ENCODE measurements around the gene SMARCC1. TPM values are rescaled to one million over a fixed set of nuclear protein-coding genes. Genes with fewer than 3 reads are reported as not detected.

The SMARCC1 gene
- total RNA-seq, 1 experiment from 2014 or later, result 249 TPM

DNA sequence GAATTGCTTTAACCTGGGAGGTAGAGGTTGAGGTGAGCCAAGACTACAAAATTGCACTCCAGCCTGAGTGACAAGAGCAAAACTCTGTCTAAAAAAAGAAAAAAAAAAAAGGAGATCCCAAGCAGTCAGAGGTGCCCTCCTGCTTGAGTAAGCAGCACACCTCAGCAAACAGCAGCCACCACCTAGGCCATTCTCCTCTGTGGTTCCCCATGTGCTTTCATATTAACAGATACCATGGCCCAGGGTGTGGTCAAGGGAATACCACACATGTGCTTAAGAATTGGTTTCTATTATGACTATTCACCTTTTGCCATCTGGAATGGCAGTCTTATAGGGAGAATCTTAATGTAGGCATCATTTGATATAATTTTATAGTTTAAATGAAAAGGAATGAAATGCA is 178.4 kb downstream of the SMARCC1 start (continued):
- no peak for TF ChIP-seq ZNF263 (CRISPR knock-in tag; IDR thresholded peaks at IDR 0.05; ENCODE audit: low read depth)
- TF ChIP-seq CREM (CRISPR knock-in tag; IDR thresholded peaks at IDR 0.05), result no peak
- no peak for TF ChIP-seq ELF4 (CRISPR knock-in tag; IDR thresholded peaks at IDR 0.05; ENCODE audit: low read depth)
- TF ChIP-seq TP53 (CRISPR knock-in tag; IDR thresholded peaks at IDR 0.05), result no peak
- TF ChIP-seq GRHL2 (CRISPR knock-in tag; IDR thresholded peaks at IDR 0.05; ENCODE audit: insufficient replicate concordance, severe bottlenecking), result no peak
- TF ChIP-seq ZNF138 (CRISPR knock-in tag; conservative IDR thresholded peaks at IDR 0.05), result no peak
- TF ChIP-seq, protein P1, sequence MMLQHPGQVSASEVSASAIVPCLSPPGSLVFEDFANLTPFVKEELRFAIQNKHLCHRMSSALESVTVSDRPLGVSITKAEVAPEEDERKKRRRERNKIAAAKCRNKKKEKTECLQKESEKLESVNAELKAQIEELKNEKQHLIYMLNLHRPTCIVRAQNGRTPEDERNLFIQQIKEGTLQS (CRISPR knock-in tag; conservative IDR thresholded peaks at IDR 0.05), result no peak

DNA sequence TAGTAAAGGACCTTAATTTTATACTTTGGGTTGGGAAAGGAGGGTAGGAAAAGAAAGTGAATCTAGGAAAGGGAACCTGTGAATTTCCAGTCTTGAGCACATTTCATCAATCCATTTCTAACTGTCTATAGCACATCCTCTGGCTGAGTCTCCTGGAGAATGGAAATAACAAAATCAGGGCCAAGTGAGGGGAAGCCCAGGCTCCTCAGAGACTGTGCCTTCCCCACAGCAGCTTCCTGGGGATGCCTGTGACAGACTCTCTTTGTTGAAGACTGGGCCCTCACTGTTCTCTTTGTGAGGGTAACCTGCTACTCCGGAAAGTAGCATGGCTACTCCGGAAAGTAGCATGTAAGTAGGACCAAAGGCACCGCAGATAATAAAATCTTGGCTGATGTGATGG is 180.4 kb downstream of the SMARCC1 start:
- DNase-seq (ENCODE audit: low spot score) (no peak), ATAC-seq (no peak)
- TF ChIP-seq, protein P2, sequence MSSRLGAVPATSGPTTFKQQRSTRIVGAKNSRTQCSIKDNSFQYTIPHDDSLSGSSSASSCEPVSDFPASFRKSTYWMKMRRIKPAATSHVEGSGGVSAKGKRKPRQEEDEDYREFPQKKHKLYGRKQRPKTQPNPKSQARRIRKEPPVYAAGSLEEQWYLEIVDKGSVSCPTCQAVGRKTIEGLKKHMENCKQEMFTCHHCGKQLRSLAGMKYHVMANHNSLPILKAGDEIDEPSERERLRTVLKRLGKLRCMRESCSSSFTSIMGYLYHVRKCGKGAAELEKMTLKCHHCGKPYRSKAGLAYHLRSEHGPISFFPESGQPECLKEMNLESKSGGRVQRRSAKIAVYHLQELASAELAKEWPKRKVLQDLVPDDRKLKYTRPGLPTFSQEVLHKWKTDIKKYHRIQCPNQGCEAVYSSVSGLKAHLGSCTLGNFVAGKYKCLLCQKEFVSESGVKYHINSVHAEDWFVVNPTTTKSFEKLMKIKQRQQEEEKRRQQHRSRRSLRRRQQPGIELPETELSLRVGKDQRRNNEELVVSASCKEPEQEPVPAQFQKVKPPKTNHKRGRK (CRISPR knock-in tag; IDR thresholded peaks at IDR 0.05; ENCODE audit: borderline replicate concordance), result no peak
- TF ChIP-seq ZNF396 (CRISPR knock-in tag; IDR thresholded peaks at IDR 0.05; ENCODE audit: borderline replicate concordance), result no peak
- TF ChIP-seq HMGA2 (CRISPR knock-in tag; IDR thresholded peaks at IDR 0.05), result no peak
- TF ChIP-seq, protein P3, sequence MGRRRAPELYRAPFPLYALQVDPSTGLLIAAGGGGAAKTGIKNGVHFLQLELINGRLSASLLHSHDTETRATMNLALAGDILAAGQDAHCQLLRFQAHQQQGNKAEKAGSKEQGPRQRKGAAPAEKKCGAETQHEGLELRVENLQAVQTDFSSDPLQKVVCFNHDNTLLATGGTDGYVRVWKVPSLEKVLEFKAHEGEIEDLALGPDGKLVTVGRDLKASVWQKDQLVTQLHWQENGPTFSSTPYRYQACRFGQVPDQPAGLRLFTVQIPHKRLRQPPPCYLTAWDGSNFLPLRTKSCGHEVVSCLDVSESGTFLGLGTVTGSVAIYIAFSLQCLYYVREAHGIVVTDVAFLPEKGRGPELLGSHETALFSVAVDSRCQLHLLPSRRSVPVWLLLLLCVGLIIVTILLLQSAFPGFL (CRISPR knock-in tag; IDR thresholded peaks at IDR 0.05; ENCODE audit: borderline replicate concordance), result no peak
- TF ChIP-seq, protein P4, sequence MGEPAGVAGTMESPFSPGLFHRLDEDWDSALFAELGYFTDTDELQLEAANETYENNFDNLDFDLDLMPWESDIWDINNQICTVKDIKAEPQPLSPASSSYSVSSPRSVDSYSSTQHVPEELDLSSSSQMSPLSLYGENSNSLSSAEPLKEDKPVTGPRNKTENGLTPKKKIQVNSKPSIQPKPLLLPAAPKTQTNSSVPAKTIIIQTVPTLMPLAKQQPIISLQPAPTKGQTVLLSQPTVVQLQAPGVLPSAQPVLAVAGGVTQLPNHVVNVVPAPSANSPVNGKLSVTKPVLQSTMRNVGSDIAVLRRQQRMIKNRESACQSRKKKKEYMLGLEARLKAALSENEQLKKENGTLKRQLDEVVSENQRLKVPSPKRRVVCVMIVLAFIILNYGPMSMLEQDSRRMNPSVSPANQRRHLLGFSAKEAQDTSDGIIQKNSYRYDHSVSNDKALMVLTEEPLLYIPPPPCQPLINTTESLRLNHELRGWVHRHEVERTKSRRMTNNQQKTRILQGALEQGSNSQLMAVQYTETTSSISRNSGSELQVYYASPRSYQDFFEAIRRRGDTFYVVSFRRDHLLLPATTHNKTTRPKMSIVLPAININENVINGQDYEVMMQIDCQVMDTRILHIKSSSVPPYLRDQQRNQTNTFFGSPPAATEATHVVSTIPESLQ (CRISPR knock-in tag; IDR thresholded peaks at IDR 0.05), result no peak
- TF ChIP-seq FOXK1 (CRISPR knock-in tag; IDR thresholded peaks at IDR 0.05), result no peak
- no peak for TF ChIP-seq KAT7 (CRISPR knock-in tag; IDR thresholded peaks at IDR 0.05; ENCODE audit: borderline replicate concordance)
- TF ChIP-seq SOX15 (CRISPR knock-in tag; IDR thresholded peaks at IDR 0.05), result no peak
- no peak for TF ChIP-seq JAZF1 (CRISPR knock-in tag; IDR thresholded peaks at IDR 0.05)
- TF ChIP-seq, protein P5, sequence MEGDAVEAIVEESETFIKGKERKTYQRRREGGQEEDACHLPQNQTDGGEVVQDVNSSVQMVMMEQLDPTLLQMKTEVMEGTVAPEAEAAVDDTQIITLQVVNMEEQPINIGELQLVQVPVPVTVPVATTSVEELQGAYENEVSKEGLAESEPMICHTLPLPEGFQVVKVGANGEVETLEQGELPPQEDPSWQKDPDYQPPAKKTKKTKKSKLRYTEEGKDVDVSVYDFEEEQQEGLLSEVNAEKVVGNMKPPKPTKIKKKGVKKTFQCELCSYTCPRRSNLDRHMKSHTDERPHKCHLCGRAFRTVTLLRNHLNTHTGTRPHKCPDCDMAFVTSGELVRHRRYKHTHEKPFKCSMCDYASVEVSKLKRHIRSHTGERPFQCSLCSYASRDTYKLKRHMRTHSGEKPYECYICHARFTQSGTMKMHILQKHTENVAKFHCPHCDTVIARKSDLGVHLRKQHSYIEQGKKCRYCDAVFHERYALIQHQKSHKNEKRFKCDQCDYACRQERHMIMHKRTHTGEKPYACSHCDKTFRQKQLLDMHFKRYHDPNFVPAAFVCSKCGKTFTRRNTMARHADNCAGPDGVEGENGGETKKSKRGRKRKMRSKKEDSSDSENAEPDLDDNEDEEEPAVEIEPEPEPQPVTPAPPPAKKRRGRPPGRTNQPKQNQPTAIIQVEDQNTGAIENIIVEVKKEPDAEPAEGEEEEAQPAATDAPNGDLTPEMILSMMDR (IDR thresholded peaks at IDR 0.05), result no peak
- no peak for TF ChIP-seq TEAD1 (CRISPR knock-in tag; IDR thresholded peaks at IDR 0.05)
- TF ChIP-seq, protein P6, sequence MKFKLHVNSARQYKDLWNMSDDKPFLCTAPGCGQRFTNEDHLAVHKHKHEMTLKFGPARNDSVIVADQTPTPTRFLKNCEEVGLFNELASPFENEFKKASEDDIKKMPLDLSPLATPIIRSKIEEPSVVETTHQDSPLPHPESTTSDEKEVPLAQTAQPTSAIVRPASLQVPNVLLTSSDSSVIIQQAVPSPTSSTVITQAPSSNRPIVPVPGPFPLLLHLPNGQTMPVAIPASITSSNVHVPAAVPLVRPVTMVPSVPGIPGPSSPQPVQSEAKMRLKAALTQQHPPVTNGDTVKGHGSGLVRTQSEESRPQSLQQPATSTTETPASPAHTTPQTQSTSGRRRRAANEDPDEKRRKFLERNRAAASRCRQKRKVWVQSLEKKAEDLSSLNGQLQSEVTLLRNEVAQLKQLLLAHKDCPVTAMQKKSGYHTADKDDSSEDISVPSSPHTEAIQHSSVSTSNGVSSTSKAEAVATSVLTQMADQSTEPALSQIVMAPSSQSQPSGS (CRISPR knock-in tag; IDR thresholded peaks at IDR 0.05; ENCODE audit: borderline replicate concordance, low read depth), result no peak
- TF ChIP-seq, protein P7, sequence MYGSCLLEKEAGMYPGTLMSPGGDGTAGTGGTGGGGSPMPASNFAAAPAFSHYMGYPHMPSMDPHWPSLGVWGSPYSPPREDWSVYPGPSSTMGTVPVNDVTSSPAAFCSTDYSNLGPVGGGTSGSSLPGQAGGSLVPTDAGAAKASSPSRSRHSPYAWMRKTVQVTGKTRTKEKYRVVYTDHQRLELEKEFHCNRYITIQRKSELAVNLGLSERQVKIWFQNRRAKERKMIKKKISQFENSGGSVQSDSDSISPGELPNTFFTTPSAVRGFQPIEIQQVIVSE (CRISPR knock-in tag; IDR thresholded peaks at IDR 0.05; ENCODE audit: borderline replicate concordance), result no peak
- TF ChIP-seq TEAD4 (CRISPR knock-in tag; IDR thresholded peaks at IDR 0.05), result no peak
- TF ChIP-seq, protein P8, sequence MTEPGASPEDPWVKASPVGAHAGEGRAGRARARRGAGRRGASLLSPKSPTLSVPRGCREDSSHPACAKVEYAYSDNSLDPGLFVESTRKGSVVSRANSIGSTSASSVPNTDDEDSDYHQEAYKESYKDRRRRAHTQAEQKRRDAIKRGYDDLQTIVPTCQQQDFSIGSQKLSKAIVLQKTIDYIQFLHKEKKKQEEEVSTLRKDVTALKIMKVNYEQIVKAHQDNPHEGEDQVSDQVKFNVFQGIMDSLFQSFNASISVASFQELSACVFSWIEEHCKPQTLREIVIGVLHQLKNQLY (CRISPR knock-in tag; IDR thresholded peaks at IDR 0.05), result no peak
- no peak for TF ChIP-seq NR1H2 (CRISPR knock-in tag; IDR thresholded peaks at IDR 0.05)
- TF ChIP-seq, protein P9, sequence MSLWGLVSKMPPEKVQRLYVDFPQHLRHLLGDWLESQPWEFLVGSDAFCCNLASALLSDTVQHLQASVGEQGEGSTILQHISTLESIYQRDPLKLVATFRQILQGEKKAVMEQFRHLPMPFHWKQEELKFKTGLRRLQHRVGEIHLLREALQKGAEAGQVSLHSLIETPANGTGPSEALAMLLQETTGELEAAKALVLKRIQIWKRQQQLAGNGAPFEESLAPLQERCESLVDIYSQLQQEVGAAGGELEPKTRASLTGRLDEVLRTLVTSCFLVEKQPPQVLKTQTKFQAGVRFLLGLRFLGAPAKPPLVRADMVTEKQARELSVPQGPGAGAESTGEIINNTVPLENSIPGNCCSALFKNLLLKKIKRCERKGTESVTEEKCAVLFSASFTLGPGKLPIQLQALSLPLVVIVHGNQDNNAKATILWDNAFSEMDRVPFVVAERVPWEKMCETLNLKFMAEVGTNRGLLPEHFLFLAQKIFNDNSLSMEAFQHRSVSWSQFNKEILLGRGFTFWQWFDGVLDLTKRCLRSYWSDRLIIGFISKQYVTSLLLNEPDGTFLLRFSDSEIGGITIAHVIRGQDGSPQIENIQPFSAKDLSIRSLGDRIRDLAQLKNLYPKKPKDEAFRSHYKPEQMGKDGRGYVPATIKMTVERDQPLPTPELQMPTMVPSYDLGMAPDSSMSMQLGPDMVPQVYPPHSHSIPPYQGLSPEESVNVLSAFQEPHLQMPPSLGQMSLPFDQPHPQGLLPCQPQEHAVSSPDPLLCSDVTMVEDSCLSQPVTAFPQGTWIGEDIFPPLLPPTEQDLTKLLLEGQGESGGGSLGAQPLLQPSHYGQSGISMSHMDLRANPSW (CRISPR knock-in tag; conservative IDR thresholded peaks at IDR 0.05; ENCODE audit: low read depth), result no peak
- TF ChIP-seq TP53 (CRISPR knock-in tag; IDR thresholded peaks at IDR 0.05), result no peak
- H3K4me1 Mint-ChIP-seq, result no peaks in the 10 kb centered on the region
- CTCF ChIA-PET, result no interaction called here
- POLR2A ChIA-PET, result interaction anchor here (0.7 kb wide), 1 partner anchor 141 kb away, joined by 3 read pairs; no protein-coding TSS in a partner anchor
- H3K27me3 Mint-ChIP-seq (ENCODE audit: low read depth), result no peaks in the 10 kb centered on the region
- H3K4me3 Mint-ChIP-seq, result no peak overlapping the region
- H3K9me3 Mint-ChIP-seq, result no peaks in the 10 kb centered on the region
- peaks cover 45% of the 10 kb centered on the region for H3K36me3 Mint-ChIP-seq
- no peak overlapping the region for H3K27ac Mint-ChIP-seq
